NCI-H1930 (cell line): ENCODE data around the gene WDR70.
"Not testable (repeated sequence)": the region's sequence is repeated elsewhere in the genome, so short reads cannot be mapped to it uniquely, and the experiment has no call there.

Source experiments
- DNase-seq, 2 experiments: peaks; one replicate each; lab custom pipeline; 2025; lab: John Stamatoyannopoulos, UW

The WDR70 gene

DNA sequence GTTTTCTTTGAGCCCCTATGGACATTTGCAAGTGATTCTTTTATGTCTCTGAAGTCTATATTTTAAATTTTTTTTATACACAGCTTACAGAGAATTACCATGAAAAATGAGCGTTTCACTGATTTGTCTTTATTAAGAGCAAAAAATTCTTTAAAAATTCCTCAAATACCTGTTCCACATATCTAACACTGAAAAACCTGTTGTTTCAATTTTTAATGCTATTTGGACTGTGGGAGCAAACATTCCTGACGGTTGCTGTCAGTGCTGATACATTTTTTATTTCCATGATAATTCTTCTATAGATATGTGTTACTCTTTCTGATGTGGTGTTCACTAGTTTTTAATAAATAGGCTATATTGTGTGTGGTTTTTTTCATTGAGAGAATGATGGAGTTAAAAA lies 261.0 kb downstream of the WDR70 start:
- DNase-seq = no peak

DNA sequence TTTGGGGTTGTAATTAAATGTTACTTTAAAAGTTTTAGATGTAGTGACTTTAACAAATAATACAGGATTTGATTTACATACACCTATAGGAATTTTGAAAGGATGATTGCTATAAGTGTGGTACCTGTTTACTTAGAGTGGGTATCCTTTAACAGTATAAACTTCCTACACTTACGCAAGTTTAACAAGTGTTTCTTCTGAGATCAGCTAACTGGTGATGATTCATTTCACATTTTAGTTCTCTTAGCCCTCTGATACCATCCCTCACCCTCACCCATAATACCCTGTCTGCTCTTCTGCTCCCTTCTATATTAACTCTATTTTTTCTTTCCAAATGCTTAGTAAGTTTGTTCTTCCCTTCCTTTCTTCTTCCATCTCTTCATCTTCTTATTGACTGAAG lies 262.8 kb downstream of the WDR70 start:
- no peak for DNase-seq

DNA sequence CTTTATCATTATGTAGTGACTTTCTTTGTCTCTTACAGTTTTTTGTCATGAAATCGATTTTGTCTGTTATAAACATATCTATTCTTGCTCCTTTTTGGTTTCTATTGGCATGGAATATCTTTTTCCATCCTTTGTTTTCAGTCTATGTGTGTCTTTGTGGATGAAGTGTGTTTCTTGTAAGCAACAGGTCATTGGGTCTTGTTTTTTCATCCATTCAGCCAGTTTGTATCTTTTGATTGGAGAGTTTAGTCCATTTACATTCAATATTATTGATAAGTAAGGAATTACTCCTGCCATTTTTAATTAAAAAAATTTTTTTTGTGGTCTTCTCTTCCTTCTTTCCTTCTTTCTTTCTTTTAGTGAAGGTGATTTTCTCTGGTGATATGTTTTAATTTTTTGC lies 266.6 kb downstream of the WDR70 start:
- no peak for DNase-seq

DNA sequence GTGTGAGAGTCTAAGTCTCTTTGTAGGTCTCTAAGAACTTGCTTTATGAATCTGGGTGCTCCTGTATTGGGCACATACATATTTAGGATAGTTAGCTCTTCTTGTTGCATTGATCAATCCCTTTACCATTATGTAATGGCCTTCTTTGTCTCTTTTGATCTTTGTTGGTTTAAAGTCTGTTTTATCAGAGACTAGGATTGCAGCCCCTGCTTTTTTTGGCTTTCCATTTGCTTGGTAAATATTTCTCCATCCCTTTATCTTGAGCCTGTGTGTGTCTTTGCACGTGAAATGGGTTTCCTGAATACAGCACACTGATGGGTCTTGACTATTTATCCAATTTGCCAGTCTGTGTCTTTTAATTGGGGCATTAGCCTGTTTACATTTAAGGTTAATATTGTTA lies 275.4 kb downstream of the WDR70 start:
- DNase-seq = not testable (repeated sequence)

DNA sequence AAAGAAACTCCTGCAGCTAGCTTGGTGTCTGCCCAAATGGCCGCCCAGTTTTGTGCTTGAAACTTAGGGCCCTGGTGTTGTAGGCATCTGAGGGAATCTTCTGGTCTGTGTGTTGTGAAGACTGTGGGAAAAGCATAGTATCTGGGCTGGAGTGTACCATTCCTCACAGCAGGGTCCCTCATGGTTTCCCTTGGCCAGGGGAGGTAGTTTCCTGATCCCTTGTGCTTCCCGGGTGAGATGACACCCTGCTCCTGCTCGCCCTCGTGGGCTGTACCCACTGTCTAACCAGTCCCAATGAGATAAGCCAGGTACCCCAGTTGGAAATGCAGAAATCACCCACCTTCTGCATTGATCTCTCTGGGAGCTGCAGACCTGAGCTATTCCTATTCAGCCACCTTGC lies 277.9 kb downstream of the WDR70 start:
- DNase-seq = no peak

DNA sequence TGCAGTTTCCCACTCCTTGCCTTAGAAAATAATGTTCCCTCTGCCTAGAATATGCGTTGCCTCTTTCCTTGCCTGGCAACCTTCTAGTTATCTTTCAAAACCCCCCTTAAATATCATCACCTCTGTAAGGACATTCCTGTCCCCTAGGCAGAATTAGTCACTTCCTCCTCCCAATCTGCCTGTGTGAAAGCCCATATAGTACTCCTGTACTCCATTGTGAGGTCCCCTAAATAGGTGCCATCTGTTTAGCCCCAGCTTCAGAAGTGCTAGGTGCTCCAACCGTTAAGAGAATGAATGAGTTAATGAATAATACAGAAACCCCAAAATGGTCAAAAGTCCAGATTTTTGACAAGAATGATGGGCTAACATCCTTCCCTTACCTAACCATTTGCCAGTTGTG lies 279.3 kb downstream of the WDR70 start:
- DNase-seq = no peak

DNA sequence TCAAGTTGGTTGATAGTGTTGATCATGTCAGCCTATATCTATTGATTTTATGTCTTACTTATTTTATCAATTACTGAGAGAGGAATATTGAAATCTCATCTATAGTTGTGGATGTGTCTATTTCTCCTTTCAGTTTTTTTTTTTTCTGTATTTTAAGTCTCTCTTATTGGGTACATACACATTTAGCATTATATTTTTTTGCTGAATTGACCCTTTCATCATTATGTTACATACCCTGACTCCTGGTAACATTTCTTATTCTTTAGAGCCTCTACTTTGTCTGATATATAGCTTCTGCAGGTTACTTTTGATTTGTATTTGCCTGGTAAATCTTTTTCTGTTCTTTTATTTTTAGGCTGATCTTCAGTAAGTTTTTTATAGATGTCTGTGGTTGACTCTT lies 281.2 kb downstream of the WDR70 start:
- no peak for DNase-seq

DNA sequence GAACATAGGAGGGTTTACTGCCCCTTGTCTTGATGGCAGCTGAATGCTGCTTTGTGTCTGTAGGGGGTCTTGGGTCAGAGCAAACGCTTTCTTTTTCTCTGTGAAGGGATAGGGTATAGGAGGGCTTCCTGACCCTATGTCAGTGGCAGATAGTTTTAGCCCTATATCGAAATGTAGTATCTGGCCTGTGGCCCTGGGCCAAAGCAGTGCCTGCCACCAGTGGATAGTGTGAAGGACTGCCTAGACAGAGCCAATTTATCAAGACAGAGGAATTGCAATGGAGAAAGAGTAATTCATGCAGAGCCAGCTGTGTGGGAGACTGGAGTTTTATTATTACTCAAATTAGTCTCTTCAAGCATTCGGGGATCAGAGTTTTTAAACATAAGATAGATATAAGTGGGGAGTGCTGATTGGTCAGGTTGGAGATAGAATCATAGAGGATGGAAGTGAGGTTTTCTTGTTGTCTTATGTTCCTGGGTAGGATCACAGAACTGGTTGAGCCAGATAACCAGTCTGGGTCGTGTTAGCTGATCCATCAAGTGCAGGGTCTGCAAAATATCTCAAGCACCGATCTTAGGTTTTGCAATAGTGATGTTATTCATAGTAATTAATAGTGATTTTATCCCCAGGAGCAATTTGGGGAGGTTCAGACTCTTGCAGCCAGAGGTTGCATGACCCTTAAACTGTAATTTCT lies 282.3 kb downstream of the WDR70 start:
- DNase-seq = no peak

DNA sequence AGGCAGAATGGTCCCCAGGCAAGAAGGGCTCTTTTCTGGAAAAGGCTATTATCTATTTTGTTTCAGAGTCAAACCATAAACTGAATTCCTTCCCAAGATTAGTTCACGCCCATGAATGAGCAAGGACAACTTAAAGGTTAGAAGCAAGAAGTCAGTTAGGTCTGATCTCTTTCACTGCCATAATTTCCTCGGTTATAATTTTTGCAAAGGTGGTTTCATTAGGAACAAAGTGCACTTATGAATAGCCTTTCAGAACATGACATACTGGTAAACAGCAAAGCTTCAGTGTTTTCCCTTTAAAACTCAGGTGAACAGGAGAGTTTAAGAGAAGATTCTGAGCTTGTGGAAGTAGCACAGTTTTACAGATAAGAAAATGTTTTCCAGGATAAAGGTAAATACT lies 282.8 kb downstream of the WDR70 start:
- no peak for DNase-seq

DNA sequence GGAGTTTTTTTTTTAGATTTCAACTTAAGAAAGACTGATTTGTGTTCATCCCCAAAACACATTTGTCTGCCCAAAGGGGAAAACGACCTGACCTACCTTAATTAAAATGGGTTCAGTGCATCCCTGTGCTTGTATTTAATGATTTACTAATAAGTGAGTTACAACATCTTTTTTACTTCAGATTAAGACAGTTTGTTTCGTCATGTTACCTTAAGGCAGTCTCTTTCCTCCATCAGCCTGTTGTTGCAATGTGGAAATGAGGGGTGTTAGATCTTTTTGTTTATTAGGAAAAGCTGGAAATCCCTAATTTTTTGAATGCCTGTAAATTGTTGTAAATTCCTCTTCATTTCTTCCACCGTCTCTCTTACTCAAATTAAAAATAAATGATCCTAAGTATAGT lies 283.2 kb downstream of the WDR70 start:
- no peak for DNase-seq

DNA sequence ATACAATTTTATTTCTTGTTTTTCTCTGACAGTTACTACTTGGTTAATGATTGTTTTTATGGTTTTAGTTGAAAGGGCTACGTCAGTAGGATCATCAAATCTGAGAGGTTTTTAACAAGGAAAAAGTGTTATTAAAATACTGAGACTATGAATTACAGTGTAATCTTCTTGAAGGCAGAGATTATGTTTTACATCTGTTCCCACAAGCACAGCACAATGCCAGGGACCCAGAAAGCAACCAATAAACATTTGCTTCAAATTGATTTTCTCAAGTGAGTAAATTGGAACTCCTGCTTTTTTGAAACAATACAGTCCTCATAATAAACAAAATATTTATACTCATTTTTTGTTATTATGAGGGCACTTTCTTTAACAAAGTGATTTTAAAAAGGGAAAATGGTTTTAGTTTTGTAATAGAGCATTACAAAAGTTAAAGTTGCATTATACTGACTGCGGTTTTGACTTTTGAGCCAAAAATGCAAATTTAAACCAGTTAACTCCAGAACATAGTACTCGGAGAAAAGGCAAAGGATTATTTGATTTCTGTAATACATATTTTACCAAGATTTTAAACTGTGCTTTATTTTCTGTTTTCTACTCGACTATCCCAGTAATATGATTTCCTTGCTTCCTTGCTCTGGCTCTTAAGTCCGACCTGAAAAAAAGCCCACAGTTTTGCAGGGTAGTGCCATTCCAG lies 283.8 kb downstream of the WDR70 start:
- no peak for DNase-seq

DNA sequence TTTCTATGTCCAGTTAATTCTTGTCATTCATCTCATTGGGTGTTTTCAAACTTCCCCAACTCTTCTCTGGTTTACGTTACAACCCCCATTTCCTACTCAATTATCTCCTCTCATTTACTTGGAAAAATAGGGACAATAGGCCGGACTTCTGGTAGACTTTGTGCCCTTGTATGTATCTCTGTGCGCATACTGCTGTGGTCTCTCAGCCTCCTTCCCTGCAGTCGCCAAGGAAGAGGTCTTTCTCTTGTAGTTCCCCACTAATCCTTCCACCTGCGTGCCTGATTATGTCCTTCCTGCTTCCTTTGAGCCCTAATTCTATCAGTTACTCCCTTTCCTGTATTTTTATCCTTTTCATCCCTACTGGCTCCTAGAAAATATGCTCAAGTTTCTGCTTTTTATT lies 284.4 kb downstream of the WDR70 start:
- DNase-seq = no peak

DNA sequence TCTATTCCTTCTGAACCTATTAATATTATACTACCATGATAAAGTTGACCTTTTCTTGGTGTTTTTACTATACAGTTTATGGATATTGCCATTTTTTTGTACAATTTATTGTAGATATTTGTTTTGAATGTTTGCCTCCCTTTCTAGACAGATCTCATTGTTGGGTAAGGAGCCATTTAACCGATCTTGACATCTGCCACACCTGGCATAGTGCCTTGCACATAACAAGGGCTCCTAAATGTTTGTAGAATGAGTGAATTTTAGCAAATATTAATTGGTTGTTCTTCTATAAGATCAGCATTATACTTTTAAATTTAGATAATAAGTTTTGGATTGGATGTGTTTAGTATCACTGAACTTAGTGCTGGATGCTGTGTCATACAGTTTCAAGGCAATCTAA lies 285.4 kb downstream of the WDR70 start:
- no peak for DNase-seq

DNA sequence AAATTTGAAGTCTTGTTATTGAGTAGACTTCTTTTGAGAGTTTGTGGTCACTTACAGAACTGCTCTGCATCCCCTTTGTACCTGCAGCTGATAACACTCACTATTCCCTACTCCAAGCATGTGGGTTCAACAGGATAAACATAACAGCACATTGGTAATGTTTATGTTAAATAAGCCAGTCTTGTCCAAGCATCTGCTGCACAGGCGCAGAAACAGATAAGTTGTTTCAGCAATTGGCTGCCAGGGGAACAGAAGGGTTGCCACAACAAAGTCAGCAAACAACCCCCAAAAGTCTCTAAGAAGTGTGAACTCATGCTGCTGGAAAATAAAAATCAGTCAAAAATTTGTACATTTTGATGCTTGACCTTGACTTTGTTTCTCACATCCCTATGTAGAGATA lies 286.2 kb downstream of the WDR70 start:
- no peak for DNase-seq

DNA sequence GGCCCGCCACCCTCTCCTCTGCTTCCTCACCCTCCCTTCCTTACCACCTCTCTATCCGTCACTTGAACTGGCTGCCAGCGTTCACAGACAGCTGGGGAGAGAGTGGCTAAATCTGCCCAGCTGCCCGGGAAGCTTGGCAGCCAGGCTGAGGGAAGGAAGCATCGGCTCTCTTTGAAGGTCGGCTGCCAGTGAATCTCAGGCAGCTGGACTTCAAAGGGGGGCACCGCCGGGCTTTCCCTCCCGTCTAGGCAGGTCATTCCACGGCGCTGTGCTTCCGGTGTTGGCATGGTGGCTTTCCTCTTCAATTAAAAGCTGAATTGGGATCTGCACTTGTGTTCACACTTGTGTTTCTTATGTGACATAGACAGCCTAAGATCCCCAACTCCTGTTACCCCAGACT lies 286.8 kb downstream of the WDR70 start:
- no peak for DNase-seq

DNA sequence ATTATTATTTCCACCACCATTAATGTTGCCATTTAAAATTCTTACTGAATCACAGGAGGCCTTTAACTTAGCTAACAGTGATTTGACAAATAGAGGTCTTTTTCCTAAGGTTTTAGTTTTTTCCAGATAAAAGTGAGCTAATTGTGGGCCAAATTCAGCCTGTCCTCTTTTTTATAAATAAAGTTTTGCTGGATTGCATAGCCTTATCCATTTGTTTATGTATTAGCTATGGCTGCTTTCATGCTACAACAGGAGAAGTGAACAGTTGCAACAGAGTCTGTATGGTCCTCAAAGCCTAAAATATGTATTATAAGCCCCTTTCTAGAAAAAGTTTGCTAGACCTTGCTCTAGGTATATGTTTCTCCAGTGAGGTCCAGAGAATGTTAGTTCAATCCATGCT lies 288.3 kb downstream of the WDR70 start:
- no peak for DNase-seq

DNA sequence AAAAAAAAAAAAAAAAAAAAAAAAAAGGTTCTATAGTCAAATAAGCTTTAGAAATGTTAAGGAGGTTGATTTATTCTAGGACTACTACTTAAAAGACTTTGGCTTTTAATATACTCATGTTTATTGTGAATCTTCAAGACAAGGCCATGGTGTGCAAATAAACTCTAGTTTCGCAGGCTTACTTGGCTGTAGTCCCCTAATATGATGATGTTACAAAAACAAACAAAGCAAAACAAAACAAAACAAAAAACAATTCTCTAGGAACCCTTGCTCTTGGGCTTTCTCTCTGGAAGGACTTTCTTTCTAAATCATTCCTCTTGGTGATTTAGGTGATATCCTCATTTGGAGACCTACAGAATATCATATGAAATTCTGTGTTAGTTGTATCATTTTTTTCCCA lies 288.7 kb downstream of the WDR70 start:
- DNase-seq = no peak

DNA sequence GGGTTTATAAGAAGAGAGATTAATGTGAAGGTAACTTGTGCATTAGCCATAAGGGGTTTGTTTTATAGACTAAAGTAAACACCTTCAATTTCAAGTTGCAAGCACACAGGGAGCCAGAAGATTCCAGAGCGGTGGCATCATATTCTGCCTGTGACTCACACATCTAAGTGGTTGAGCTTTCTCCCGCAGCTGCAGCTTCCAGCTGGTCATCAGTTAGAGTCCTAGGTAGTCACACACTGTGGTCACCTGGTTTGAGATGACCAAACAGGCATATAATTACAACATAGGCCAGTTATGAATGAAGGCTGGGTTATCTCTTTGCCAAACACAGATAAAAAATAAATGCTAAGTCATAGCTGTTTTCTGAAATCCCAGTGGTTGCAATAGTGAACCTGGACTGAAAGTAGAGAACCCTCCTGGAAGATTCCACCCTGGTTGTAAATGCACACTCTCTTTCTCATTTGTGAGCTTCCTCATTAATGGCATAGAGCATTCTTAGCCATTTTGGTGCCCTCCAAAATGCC lies 289.5 kb downstream of the WDR70 start:
- no peak for DNase-seq

DNA sequence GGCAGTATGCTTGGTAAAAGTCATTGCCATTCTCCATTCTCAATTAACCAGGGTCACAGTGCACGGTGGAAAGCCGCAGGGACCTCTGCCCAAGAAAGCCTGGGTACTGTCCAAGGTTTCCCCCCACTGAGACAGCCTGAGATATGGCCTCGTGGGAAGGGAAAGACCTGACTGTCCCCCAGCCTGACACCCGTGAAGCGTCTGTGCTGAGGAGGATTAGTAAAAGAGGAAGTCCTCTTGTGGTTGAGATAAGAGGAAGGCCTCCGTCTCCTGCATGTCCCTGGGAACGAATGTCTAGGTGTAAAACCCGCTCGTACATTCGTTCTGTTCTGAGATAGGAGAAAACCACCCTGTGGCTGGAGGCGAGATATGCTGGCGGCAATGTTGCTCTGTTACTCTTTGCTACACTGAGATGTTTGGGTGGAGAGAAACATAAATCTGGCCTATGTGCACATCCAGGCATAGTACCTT lies 293.0 kb downstream of the WDR70 start:
- DNase-seq = not testable (repeated sequence)

DNA sequence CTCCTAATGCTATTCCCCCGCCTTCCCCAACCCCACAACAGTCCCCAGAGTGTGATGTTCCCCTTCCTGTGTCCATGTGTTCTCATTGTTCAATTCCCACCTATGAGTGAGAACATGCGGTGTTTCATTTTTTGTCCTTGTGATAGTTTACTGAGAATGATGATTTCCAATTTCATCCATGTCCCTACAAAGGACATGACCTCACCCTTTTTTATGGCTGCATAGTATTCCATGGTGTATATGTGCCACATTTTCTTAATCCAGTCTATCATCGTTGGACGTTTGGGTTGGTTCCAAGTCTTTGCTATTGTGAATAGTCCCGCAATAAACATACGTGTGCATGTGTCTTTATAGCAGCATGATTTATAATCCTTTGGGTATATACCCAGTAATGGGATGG lies 295.2 kb downstream of the WDR70 start:
- not testable (repeated sequence) for DNase-seq

DNA sequence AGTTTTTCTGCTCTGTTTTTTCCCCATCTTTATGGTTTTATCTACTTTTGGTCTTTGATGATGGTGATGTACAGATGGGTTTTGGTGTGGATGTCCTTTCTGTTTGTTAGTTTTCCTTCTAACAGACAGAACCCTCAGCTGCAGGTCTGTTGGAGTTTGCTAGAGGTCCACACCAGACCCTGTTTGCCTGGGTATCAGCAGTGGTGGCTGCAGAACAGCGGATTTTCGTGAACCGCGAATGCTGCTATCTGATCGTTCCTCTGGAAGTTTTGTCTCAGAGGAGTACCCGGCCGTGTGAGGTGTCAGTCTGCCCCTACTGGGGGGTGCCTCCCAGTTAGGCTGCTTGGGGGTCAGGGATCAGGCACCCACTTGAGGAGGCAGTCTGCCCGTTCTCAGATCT lies 300.2 kb downstream of the WDR70 start:
- not testable (repeated sequence) for DNase-seq

DNA sequence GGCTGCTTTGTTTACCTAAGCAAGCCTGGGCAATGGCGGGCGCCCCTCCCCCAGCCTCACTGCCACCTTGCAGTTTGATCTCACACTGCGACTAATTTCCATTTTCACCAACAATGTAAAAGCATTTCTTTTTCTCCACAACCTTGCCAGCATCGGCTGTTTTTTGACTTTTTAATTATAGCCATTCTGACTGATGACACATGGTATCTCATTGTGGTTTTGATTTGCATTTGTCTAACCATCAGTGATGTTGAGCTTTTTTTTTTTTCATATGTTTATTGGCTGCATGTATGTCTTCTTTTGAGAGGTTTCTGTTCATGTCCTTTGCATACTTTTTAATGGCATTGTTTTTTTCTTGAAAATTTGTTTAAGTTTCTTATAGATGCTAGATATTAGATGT lies 300.8 kb downstream of the WDR70 start:
- not testable (repeated sequence) for DNase-seq

DNA sequence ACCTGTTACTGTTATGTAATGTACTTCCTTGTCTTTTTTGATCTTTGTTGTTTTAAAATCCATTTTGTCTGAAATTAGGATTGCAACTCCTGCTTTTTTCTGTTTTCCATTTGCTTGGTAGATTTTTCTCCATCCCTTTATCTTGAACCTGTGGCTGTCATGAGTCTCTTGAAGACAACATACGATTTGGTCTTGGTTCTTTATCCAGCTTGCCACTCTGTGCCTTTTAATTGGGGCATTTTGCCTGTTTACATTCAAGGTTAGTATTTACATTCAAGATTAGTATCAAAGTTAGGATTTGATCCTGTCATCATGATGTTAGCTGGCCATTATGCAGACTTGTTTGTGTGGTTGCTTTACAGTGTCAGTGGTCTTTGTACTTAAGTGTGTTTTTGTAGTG lies 304.0 kb downstream of the WDR70 start:
- DNase-seq = no peak

DNA sequence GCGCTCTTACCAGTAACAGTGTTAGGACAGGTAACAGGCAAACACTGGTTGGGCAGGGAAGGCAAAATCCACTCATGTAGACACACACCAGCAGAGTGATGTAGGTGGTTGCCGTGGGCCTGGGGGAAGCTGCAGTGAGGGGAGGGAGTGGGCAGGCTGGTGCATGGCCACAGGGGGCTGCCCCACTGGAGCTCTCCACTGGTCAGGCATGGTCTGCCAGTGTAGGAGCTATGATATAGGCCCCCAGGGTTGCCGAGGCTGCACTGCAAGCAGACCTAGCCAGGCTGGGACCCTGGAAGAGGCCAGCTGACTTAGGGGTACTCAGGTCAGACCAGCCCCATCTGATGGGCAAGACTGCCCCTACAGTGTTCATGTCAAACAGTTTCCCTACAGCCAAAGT lies 306.1 kb downstream of the WDR70 start:
- DNase-seq = no peak
